ENCODE data around the gene SNX24.

SNX24 gene

GRCh38 chr5:123035360-123035917, 190.0 kb downstream of the SNX24 start:
- H3K4me3 ChIP-seq (ENCODE audit: insufficient read depth, low read length, poor library complexity, severe bottlenecking), result no peak overlapping the region
- peak overlapping the region; percentile 14 for H2AFZ ChIP-seq (ENCODE audit: low read depth, low read length, severe bottlenecking)
- H3K9me2 ChIP-seq (replicated peaks; ENCODE audit: insufficient read depth, low read length), result no peaks in the 10 kb centered on the region
- no peak overlapping the region for H3K9ac ChIP-seq (ENCODE audit: low read length)
- H3K79me2 ChIP-seq (ENCODE audit: insufficient read depth, low read length), result no peaks in the 10 kb centered on the region
- H3K9me3 ChIP-seq (ENCODE audit: insufficient read depth, low read length), result no peaks in the 10 kb centered on the region
- no peaks in the 10 kb centered on the region for H3K36me3 ChIP-seq (ENCODE audit: low read length)
- H3K27me3 ChIP-seq (ENCODE audit: low read length), result no peaks in the 10 kb centered on the region
- no peak for TF ChIP-seq EZH2phosphoT487 (conservative IDR thresholded peaks at IDR 0.05; ENCODE audit: low read length)
- TF ChIP-seq, protein P1, sequence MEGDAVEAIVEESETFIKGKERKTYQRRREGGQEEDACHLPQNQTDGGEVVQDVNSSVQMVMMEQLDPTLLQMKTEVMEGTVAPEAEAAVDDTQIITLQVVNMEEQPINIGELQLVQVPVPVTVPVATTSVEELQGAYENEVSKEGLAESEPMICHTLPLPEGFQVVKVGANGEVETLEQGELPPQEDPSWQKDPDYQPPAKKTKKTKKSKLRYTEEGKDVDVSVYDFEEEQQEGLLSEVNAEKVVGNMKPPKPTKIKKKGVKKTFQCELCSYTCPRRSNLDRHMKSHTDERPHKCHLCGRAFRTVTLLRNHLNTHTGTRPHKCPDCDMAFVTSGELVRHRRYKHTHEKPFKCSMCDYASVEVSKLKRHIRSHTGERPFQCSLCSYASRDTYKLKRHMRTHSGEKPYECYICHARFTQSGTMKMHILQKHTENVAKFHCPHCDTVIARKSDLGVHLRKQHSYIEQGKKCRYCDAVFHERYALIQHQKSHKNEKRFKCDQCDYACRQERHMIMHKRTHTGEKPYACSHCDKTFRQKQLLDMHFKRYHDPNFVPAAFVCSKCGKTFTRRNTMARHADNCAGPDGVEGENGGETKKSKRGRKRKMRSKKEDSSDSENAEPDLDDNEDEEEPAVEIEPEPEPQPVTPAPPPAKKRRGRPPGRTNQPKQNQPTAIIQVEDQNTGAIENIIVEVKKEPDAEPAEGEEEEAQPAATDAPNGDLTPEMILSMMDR (IDR thresholded peaks at IDR 0.05; ENCODE audit: insufficient read depth, low read length, poor library complexity, severe bottlenecking), result no peak
- H3K4me2 ChIP-seq (ENCODE audit: low read depth, low read length, poor library complexity, severe bottlenecking), result peak overlapping the region; percentile 26
- H3F3A ChIP-seq (ENCODE audit: insufficient read depth), result no peaks in the 10 kb centered on the region
- no peak overlapping the region for H3K27ac ChIP-seq (ENCODE audit: low read depth, low read length)
- H4K20me1 ChIP-seq (ENCODE audit: low read depth, low read length), result no peaks in the 10 kb centered on the region

DNA sequence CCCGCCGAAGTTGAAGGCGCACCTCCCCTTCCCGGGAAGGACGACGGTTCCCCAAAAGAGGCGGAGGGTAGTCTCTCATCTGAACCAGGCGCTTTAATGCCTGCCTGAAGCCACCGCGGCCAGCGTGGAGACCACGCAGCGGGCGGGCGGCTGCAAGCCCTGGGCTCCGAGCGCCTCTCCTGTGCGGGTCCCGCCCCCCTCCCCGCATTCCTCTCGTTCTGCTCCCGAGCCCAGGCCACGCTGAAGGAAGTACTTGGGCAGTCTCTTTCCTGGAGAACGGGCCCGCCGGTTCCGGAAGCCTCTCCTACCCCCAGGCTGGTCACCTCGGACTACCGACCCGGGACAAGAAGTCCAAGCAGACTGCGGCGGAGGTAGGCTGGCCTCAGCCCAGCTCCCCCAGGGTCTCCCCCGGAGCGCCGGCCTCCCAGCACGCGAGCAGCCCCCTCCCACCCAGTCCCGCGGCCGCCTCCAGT, 190.5 kb downstream of the SNX24 start:
- no peaks in the 10 kb centered on the region for H3F3A ChIP-seq (ENCODE audit: insufficient read depth)
- no peaks in the 10 kb centered on the region for H3K9me2 ChIP-seq (replicated peaks; ENCODE audit: insufficient read depth, low read length)
- peak overlapping the region; percentile 14 for H2AFZ ChIP-seq (ENCODE audit: low read depth, low read length, severe bottlenecking)
- H4K20me1 ChIP-seq (ENCODE audit: low read depth, low read length), result no peaks in the 10 kb centered on the region
- H3K4me3 ChIP-seq (ENCODE audit: insufficient read depth, low read length, poor library complexity, severe bottlenecking), result no peak overlapping the region
- TF ChIP-seq EZH2phosphoT487 (conservative IDR thresholded peaks at IDR 0.05; ENCODE audit: low read length), result no peak
- TF ChIP-seq, protein P1 (IDR thresholded peaks at IDR 0.05; ENCODE audit: insufficient read depth, low read length, poor library complexity, severe bottlenecking), result no peak
- H3K27me3 ChIP-seq (ENCODE audit: low read length), result no peaks in the 10 kb centered on the region
- peak overlapping the region; percentile 26 for H3K4me2 ChIP-seq (ENCODE audit: low read depth, low read length, poor library complexity, severe bottlenecking)
- H3K79me2 ChIP-seq (ENCODE audit: insufficient read depth, low read length), result no peaks in the 10 kb centered on the region
- no peaks in the 10 kb centered on the region for H3K9me3 ChIP-seq (ENCODE audit: insufficient read depth, low read length)
- no peaks in the 10 kb centered on the region for H3K36me3 ChIP-seq (ENCODE audit: low read length)
- H3K27ac ChIP-seq (ENCODE audit: low read depth, low read length), result no peak overlapping the region
- no peak overlapping the region for H3K9ac ChIP-seq (ENCODE audit: low read length)

DNA sequence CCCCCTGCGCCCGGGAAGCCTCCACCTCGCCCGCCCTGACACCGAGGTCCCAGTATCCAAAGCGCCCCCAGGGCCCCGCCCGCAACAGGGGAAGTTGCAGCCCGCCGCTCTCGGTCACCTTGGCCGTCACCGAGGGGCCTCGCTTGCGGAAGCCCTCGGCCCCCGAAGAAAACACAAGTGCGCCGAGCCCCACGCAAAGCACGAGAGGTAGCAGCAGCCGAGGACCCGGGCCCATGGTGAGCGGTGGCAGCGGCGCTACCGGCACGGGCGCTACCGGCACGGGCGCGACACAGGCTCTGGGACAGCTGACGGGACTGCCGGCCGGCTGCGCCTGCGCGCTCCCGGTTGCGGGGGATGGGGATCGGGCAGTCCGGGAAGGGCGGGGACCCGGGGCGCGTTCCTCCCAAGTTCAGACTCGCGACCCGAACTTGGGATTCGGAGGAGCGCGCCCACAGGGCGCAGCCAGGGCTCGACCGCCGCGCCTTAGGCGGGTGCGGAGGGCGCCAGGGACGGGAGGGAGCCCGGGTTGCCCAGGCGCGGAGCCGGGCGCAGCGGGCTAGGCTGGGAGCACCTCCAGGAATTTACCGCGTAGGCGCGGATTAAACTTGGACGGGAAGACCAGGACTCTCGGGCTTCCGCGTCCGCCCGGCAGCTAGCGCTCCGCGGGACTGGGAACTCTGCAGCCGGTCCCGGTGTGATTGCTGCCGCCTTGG, 191.1 kb downstream of the SNX24 start, which contains the start of gene PPIC:
Gene PPIC (minus strand): TSS at position 335 of the 713 bp plus-strand sequence. CDS start 100 bp downstream, at position 235.
- no peak within 1 kb of the TSS for H3K27ac ChIP-seq (ENCODE audit: low read depth, low read length)
- H3K4me2 ChIP-seq (ENCODE audit: low read depth, low read length, poor library complexity, severe bottlenecking), result peak within 1 kb of the TSS; percentile 26
- no peaks in the 10 kb centered on the region for H3K9me2 ChIP-seq (replicated peaks; ENCODE audit: insufficient read depth, low read length)
- H4K20me1 ChIP-seq (ENCODE audit: low read depth, low read length), result no peaks in the 10 kb centered on the region
- H3K9ac ChIP-seq (ENCODE audit: low read length), result no peak within 1 kb of the TSS
- H3K36me3 ChIP-seq (ENCODE audit: low read length), result no peaks in the 10 kb centered on the region
- H3K79me2 ChIP-seq (ENCODE audit: insufficient read depth, low read length), result no peaks in the 10 kb centered on the region
- H3K9me3 ChIP-seq (ENCODE audit: insufficient read depth, low read length), result no peaks in the 10 kb centered on the region
- H3F3A ChIP-seq (ENCODE audit: insufficient read depth), result no peaks in the 10 kb centered on the region
- H3K4me3 ChIP-seq (ENCODE audit: insufficient read depth, low read length, poor library complexity, severe bottlenecking), result no peak within 1 kb of the TSS
- H3K27me3 ChIP-seq (ENCODE audit: low read length), result no peaks in the 10 kb centered on the region
- TF ChIP-seq, protein P1 (IDR thresholded peaks at IDR 0.05; ENCODE audit: insufficient read depth, low read length, poor library complexity, severe bottlenecking), result no peak
- TF ChIP-seq EZH2phosphoT487 (conservative IDR thresholded peaks at IDR 0.05; ENCODE audit: low read length), result no peak
- H2AFZ ChIP-seq (ENCODE audit: low read depth, low read length, severe bottlenecking), result peak within 1 kb of the TSS; percentile 14

All from SU-DHL-6 (cell line).